Skeletal muscle tissue (tissue), 4 donors: ENCODE results near the gene ZNF324. TPM values are rescaled to one million over a fixed set of nuclear protein-coding genes. Genes with fewer than 3 reads are reported as not detected.
"Not testable (repeated sequence)": the region's sequence is repeated elsewhere in the genome, so short reads cannot be mapped to it uniquely, and the experiment has no call there.

Experiments
- H3K27ac ChIP-seq: one replicate; pipeline ENCODE4 v1.7.0; 2013; ENCODE audit warnings: mild to moderate bottlenecking, low read depth, low read length, inconsistent platforms
- H3K27me3 ChIP-seq, 3 donors: one replicate each; pipeline ENCODE4 v1.7.0; 2013; ENCODE audit warnings: low read length in 3 of 3; ENCODE audit not compliant: control insufficient read depth in 3 of 3, insufficient read depth in 3 of 3
- H3K36me3 ChIP-seq, 3 donors: one replicate each; pipeline ENCODE4 v1.7.0; 2013; ENCODE audit warnings: low read length in 3 of 3; ENCODE audit not compliant: control insufficient read depth in 3 of 3, insufficient read depth in 3 of 3
- H3K4me1 ChIP-seq, 3 donors: one replicate each; pipeline ENCODE4 v1.7.0; 2013; ENCODE audit warnings: low read length in 3 of 3, mild to moderate bottlenecking in 3 of 3; ENCODE audit not compliant: control insufficient read depth in 3 of 3, insufficient read depth in 3 of 3
- H3K4me3 ChIP-seq, 3 donors: one replicate each; pipeline ENCODE4 v1.7.0; 2013; ENCODE audit warnings: low read length in 3 of 3
- H3K9ac ChIP-seq, 3 donors: one replicate each; pipeline ENCODE4 v1.7.0; 2013; ENCODE audit warnings: low read length in 3 of 3, mild to moderate bottlenecking in 3 of 3, moderate library complexity in 2 of 3, low read depth in 1 of 3
- H3K9me3 ChIP-seq, 3 donors: one replicate each; pipeline ENCODE4 v1.7.0; 2013; ENCODE audit warnings: low read length in 3 of 3; ENCODE audit not compliant: control insufficient read depth in 3 of 3
- total RNA-seq: library from RNA; depleted of rRNA; stranded (reverse); fragments of >200 nt; gene quantifications from one replicate; pipeline ENCODE4 v1.2.3, GENCODE V29; 2014
- donor health status: Osteomylitis.

The ZNF324 gene
- 9.9 TPM for total RNA-seq

GRCh38 chr19:58466760-58467589 is at the start of gene ZNF324:
Gene ZNF324 (plus strand): TSS chr19:58467080. CDS start chr19:58469186, 2,106 bp downstream.
- no peaks in the 10 kb centered on the region for H3K27me3 ChIP-seq
- peak within 1 kb of the TSS; percentile 80 to 89 (median 84) for H3K9ac ChIP-seq
- H3K4me1 ChIP-seq: peaks cover 8 to 19% (median 14%) of the 10 kb centered on the region in 3 donors
- peaks cover 15 to 19% (median 17%) of the 10 kb centered on the region in 3 donors for H3K36me3 ChIP-seq
- peak within 1 kb of the TSS; percentile 81 to 87 (median 84) for H3K4me3 ChIP-seq
- H3K27ac ChIP-seq: peak within 1 kb of the TSS; percentile 75
- no peaks in the 10 kb centered on the region for H3K9me3 ChIP-seq

- no peak overlapping the region for H3K9ac ChIP-seq
- no peaks in the 10 kb centered on the region for H3K4me1 ChIP-seq
- H3K27me3 ChIP-seq: no peaks in the 10 kb centered on the region
- H3K36me3 ChIP-seq: peaks cover 20 to 23% (median 20%) of the 10 kb centered on the region in 3 donors
- H3K9me3 ChIP-seq: peaks cover 34 to 40% (median 37%) of the 10 kb centered on the region in 3 donors
- no peak overlapping the region for H3K27ac ChIP-seq
- no peak overlapping the region for H3K4me3 ChIP-seq
Observed at GRCh38 chr19:58428617-58429016, 38.3 kb upstream of the ZNF324 start.

- Histone ChIP-seq H3K9me3 (peaks cover 44 to 51% (median 48%) of the 10 kb centered on the region in 3 donors), H3K4me1 (no peaks in the 10 kb centered on the region), H3K27ac (no peak overlapping the region), H3K36me3 (peaks cover 31 to 34% (median 31%) of the 10 kb centered on the region in 3 donors), H3K9ac (no peak overlapping the region), H3K27me3 (no peaks in the 10 kb centered on the region), H3K4me3 (peak overlapping the region in 1 of 3 donors; percentile 45)
Observed at GRCh38 chr19:58429745-58430144, 37.1 kb upstream of the ZNF324 start.

GRCh38 chr19:58434217-58434616 is 32.7 kb upstream of the ZNF324 start:
- H3K36me3 ChIP-seq: peaks cover 63 to 65% (median 63%) of the 10 kb centered on the region in 3 donors

GRCh38 chr19:58439576-58440554 is 27.0 kb upstream of the ZNF324 start, which contains the start of gene ZNF132:
Gene ZNF132 (minus strand): TSS chr19:58440153. CDS start chr19:58439821, 332 bp downstream.
- peak within 1 kb of the TSS; percentile 68 to 87 (median 86) for H3K9ac ChIP-seq
- H3K27me3 ChIP-seq: peaks cover 0 to 4% (median 4%) of the 10 kb centered on the region in 3 donors
- peaks cover 14 to 37% (median 31%) of the 10 kb centered on the region in 3 donors for H3K9me3 ChIP-seq
- H3K27ac ChIP-seq: peak within 1 kb of the TSS; percentile 68
- H3K36me3 ChIP-seq: peaks cover 29 to 31% (median 30%) of the 10 kb centered on the region in 3 donors
- peak within 1 kb of the TSS; percentile 91 to 99 (median 93) for H3K4me3 ChIP-seq
- peaks cover 13 to 23% (median 18%) of the 10 kb centered on the region in 3 donors for H3K4me1 ChIP-seq

More at GRCh38 chr19:58434217-58434616, 32.7 kb upstream of the ZNF324 start:
- Histone ChIP-seq H3K4me3 (peak overlapping the region; percentile 1 to 8 (median 8)), H3K4me1 (peaks cover 2 to 5% (median 4%) of the 10 kb centered on the region in 3 donors), H3K9me3 (peaks cover 60 to 84% (median 73%) of the 10 kb centered on the region in 3 donors), H3K27me3 (no peaks in the 10 kb centered on the region), H3K27ac (no peak overlapping the region), H3K9ac (no peak overlapping the region)

- Histone ChIP-seq H3K27me3 (peaks cover 0 to 4% (median 4%) of the 10 kb centered on the region in 3 donors), H3K4me3 (peak overlapping the region; percentile 91 to 99 (median 93)), H3K36me3 (peaks cover 23 to 24% (median 23%) of the 10 kb centered on the region in 3 donors), H3K9ac (peak overlapping the region; percentile 55 to 87 (median 60)), H3K27ac (peak overlapping the region; percentile 68), H3K9me3 (peaks cover 13 to 31% (median 24%) of the 10 kb centered on the region in 3 donors), H3K4me1 (peaks cover 13 to 23% (median 18%) of the 10 kb centered on the region in 3 donors)
Observed at GRCh38 chr19:58440556-58440955, 26.3 kb upstream of the ZNF324 start.

GRCh38 chr19:58442986-58443385 is 23.9 kb upstream of the ZNF324 start:
- not testable (repeated sequence) for H3K36me3 ChIP-seq, H3K4me3 ChIP-seq, H3K9ac ChIP-seq, H3K27ac ChIP-seq, H3K9me3 ChIP-seq
- Histone ChIP-seq H3K4me1 (peaks cover 13 to 23% (median 18%) of the 10 kb centered on the region in 3 donors), H3K27me3 (peaks cover 4 to 12% (median 8%) of the 10 kb centered on the region in 3 donors)

GRCh38 chr19:58448860-58449259 is 18.0 kb upstream of the ZNF324 start:
- peaks cover 11 to 19% (median 11%) of the 10 kb centered on the region in 3 donors for H3K4me1 ChIP-seq
- not testable (repeated sequence) for H3K9me3 ChIP-seq, H3K9ac ChIP-seq, H3K4me3 ChIP-seq, H3K27ac ChIP-seq, H3K27me3 ChIP-seq, H3K36me3 ChIP-seq

GRCh38 chr19:58449980-58450379 is 16.9 kb upstream of the ZNF324 start:
- not testable (repeated sequence) for H3K4me3 ChIP-seq, H3K9ac ChIP-seq, H3K9me3 ChIP-seq, H3K27me3 ChIP-seq, H3K27ac ChIP-seq
- H3K4me1 ChIP-seq: peaks cover 11 to 19% (median 11%) of the 10 kb centered on the region in 3 donors
- peaks cover 8 to 13% (median 11%) of the 10 kb centered on the region in 3 donors for H3K36me3 ChIP-seq
